ENCODE data around the gene GTPBP10. TPM values are rescaled to one million over a fixed set of nuclear protein-coding genes. Genes with fewer than 3 reads are reported as not detected.

Gene GTPBP10
- total and polyA plus RNA-seq, 2 of the 13 experiments (the other 11 are each of a cell fraction or from before 2014, with no cell fraction given) = 13.3 to 38.7 TPM

DNA sequence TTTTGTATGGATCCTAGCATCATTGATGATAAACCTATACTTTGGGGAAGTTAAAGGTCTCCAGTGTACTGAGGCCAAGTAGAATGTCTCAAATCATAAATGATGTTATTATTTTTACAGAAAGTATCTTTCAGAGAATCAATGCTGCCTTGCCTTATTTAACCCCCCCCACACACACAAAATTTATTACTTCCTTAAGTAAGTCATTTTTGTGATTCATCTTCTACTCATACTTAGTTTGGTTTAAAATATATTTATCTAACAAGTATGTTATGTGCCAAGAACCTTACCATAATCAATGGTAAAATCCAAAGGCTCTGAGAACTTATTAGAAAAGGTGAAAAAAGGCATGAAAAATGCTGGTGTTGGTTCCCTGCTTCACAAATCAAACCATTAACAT is 37.9 kb downstream of the GTPBP10 start (continued):
- TF ChIP-seq SMAD1 (CRISPR knock-in tag; IDR thresholded peaks at IDR 0.05; ENCODE audit: borderline replicate concordance, low read depth) = no peak
- TF ChIP-seq ARNT2 (CRISPR knock-in tag; IDR thresholded peaks at IDR 0.05; ENCODE audit: low read depth) = no peak

DNA sequence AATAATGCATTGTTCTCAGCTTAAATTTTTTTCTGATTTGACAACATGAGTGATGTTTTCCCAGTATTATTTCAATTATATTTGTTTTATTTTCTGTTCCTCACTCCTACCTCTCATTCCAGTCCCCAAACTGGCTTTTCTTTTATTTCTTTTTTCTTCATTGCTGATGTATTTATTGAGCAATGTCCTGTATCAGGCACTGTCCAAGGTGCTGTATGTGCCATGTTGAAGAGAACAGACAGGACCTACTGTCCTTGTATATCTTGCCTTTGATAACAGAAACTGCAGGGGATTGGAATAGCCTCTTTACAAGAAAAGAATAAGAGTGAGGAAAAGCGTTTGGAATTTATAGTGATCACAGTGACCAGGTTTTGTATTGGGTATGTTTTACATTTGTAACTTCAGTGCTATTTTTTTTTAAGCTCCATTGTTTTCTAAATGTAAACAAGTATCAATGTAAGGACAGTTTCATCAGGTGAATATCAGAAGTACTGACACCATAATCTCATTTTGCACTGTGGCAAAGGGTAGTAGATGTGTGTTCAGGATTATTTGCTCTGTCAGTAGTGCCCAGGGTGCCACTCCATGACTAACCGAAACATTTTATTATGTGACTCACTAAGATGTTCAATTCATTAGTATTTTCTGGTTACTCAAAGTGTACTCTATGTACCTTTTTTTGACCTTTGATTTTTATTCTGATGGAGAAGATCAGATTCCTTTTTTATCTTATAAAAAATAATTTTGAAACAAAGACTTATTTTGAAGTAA is 41.1 kb downstream of the GTPBP10 start:
- POLR2A ChIA-PET = no interaction called here
- Histone ChIP-seq H2AFZ (ENCODE audit: low read length) (no peak overlapping the region), H4K20me1 (ENCODE audit: insufficient read depth, low read length) (no peaks in the 10 kb centered on the region), H3K36me3 (replicated peaks in 1 of 2; ENCODE audit: control insufficient read depth in 1 of 2, insufficient read depth in 2 of 2, low read length in 2 of 2) (peaks cover 4 to 24% of the 10 kb centered on the region in 2 experiments), H3K27ac (ENCODE audit: extremely low read length, insufficient read depth, low read length) (no peak overlapping the region), H3K9me3 (ENCODE audit: low read length) (no peaks in the 10 kb centered on the region), H3K4me2 (ENCODE audit: low read depth, low read length) (no peak overlapping the region), H3K9ac (ENCODE audit: insufficient read depth, low read depth, low read length) (no peak overlapping the region), H3K27me3 (ENCODE audit: control insufficient read depth in 1 of 2, insufficient read depth in 2 of 2, low read length in 2 of 2) (no peaks in the 10 kb centered on the region), H3K79me2 (ENCODE audit: insufficient read depth, low read length) (no peaks in the 10 kb centered on the region), H3K4me1 (ENCODE audit: insufficient read depth, low read length) (no peaks in the 10 kb centered on the region), H3K4me3 (replicated peaks in 1 of 3; ENCODE audit: insufficient read depth in 1 of 3, low read depth in 2 of 3, low read length in 3 of 3) (no peak overlapping the region)
- intact Hi-C loops (cut with micrococcal nuclease; ENCODE audit: unreplicated experiment) = no loop called here
- in situ Hi-C loops (cut with HindIII; ENCODE audit: extremely low pct_ligation_motif_present, low pct_unique_long_range_greater_than_20kb) = no loop called here
- DNase-seq (ENCODE audit: low spot score) (no peak), FAIRE-seq (no peak), ATAC-seq (no peak)
- no TSS peak for BruUV-seq (replicated peaks)
- 95% methylated on average over 2 of the region's 2 CpGs for WGBS (ENCODE audit: low lambda C conversion rate)
- CTCF ChIA-PET (ENCODE audit: low intra/inter-chr PET ratio, low total read pairs) = no interaction called here
- TF ChIP-seq MAFK (conservative IDR thresholded peaks at IDR 0.05 in 1 of 2, IDR thresholded peaks at IDR 0.05 in 1 of 2; ENCODE audit: low read length in 2 of 2) = no peak
- no peak for TF ChIP-seq PAX8 (CRISPR knock-in tag; IDR thresholded peaks at IDR 0.05; ENCODE audit: borderline replicate concordance)
- peak; percentile 75; the same call in 1 of the 2 replicates for TF ChIP-seq MIER2 (CRISPR knock-in tag; IDR thresholded peaks at IDR 0.05)
- TF ChIP-seq, protein P1, sequence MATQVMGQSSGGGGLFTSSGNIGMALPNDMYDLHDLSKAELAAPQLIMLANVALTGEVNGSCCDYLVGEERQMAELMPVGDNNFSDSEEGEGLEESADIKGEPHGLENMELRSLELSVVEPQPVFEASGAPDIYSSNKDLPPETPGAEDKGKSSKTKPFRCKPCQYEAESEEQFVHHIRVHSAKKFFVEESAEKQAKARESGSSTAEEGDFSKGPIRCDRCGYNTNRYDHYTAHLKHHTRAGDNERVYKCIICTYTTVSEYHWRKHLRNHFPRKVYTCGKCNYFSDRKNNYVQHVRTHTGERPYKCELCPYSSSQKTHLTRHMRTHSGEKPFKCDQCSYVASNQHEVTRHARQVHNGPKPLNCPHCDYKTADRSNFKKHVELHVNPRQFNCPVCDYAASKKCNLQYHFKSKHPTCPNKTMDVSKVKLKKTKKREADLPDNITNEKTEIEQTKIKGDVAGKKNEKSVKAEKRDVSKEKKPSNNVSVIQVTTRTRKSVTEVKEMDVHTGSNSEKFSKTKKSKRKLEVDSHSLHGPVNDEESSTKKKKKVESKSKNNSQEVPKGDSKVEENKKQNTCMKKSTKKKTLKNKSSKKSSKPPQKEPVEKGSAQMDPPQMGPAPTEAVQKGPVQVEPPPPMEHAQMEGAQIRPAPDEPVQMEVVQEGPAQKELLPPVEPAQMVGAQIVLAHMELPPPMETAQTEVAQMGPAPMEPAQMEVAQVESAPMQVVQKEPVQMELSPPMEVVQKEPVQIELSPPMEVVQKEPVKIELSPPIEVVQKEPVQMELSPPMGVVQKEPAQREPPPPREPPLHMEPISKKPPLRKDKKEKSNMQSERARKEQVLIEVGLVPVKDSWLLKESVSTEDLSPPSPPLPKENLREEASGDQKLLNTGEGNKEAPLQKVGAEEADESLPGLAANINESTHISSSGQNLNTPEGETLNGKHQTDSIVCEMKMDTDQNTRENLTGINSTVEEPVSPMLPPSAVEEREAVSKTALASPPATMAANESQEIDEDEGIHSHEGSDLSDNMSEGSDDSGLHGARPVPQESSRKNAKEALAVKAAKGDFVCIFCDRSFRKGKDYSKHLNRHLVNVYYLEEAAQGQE (IDR thresholded peaks at IDR 0.05; ENCODE audit: borderline replicate concordance in 1 of 2, low read depth in 1 of 2, low read length in 2 of 2) = peak in 1 of 2 experiments; percentile 90
